Hepatocyte (in vitro differentiated cells): ENCODE results near the gene SSC5D.

Experiments
- CTCF ChIP-seq: fragments of 200-600 bp; sonication (generic); IDR thresholded peaks from 2 replicates; pipeline ENCODE4 v1.5.1; 2016; ENCODE audit warnings: antibody characterized with exemption, mild to moderate bottlenecking; ENCODE audit not compliant: poor library complexity
- EZH2phosphoT487 ChIP-seq: fragments of 200-600 bp; sonication (generic); IDR thresholded peaks from one replicate; pipeline ENCODE4 v1.6.1; 2018; ENCODE audit warnings: antibody characterized with exemption, mild to moderate bottlenecking, low read depth, moderate library complexity; ENCODE audit not compliant: unreplicated experiment, severe bottlenecking

- TF ChIP-seq CTCF (no peak), EZH2phosphoT487 (no peak)
These were observed 912 bp downstream of the SSC5D start for GRCh38 chr19:55488986-55489710.
